Measurements from ENCODE around the gene CDK5RAP3.
A peak's percentile ranks its signal among the peaks of the same experiment; 100 is the strongest.

The CDK5RAP3 gene

DNA sequence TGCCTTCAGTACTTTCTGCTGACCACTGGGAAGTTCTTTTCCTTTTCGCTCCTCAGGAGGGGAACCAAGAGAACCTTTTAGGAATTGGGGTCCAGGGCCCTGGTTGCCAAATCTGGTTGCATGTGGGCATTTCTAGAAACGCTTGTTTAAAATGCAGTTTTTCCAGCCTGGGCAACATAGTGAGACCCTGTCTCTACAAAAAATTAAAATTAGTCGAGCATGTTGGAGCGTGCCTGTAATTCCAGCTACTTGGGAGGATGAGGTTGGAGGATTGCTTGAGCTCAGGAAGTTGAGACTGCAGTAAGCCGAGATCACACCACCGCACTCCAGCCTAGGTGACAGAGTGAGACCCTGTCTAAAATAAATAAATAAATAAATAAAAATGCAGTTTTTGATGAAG is 28.3 kb upstream of the CDK5RAP3 start:
- peak overlapping the region; percentile 79 for H2AFZ ChIP-seq
- H3K36me3 ChIP-seq (ENCODE audit: control insufficient read depth, insufficient read depth, low read length), result no peaks in the 10 kb centered on the region
- peak overlapping the region; percentile 54 for H3K27ac ChIP-seq
- peak overlapping the region; percentile 77 for H3K4me2 ChIP-seq (ENCODE audit: low read length)
- H3K4me1 ChIP-seq, result no peaks in the 10 kb centered on the region
- TF ChIP-seq, protein P1, sequence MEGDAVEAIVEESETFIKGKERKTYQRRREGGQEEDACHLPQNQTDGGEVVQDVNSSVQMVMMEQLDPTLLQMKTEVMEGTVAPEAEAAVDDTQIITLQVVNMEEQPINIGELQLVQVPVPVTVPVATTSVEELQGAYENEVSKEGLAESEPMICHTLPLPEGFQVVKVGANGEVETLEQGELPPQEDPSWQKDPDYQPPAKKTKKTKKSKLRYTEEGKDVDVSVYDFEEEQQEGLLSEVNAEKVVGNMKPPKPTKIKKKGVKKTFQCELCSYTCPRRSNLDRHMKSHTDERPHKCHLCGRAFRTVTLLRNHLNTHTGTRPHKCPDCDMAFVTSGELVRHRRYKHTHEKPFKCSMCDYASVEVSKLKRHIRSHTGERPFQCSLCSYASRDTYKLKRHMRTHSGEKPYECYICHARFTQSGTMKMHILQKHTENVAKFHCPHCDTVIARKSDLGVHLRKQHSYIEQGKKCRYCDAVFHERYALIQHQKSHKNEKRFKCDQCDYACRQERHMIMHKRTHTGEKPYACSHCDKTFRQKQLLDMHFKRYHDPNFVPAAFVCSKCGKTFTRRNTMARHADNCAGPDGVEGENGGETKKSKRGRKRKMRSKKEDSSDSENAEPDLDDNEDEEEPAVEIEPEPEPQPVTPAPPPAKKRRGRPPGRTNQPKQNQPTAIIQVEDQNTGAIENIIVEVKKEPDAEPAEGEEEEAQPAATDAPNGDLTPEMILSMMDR (IDR thresholded peaks at IDR 0.05), result no peak
- H3K79me2 ChIP-seq, result no peaks in the 10 kb centered on the region
- H3K9me3 ChIP-seq (ENCODE audit: control insufficient read depth, low read length), result no peaks in the 10 kb centered on the region
- no peaks in the 10 kb centered on the region for H3K27me3 ChIP-seq (ENCODE audit: control insufficient read depth, insufficient read depth, low read length)
- H3K4me3 ChIP-seq (ENCODE audit: low read depth, low read length), result peak overlapping the region; percentile 92
- no peak overlapping the region for H3K9ac ChIP-seq

DNA sequence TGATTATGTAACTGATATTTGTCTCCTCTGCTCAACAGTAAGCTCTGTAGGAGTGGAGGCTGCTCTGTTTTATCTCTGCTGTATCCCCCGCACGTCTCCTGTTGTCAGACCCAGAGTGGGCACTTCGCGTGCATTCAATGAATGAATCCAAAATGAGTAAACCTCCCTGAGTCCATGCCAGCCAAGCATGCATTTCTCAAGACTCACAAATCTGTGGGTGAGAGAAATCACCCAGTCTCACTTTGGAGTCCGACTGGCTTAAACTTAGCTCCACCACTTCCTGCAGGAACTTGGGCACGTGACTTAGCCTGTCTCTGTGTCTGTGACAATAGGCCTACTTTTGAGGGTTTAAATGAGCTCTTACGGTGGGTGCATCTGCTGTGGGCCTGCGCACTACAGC is 25.8 kb upstream of the CDK5RAP3 start:
- no peak overlapping the region for H3K9ac ChIP-seq
- H3K4me2 ChIP-seq (ENCODE audit: low read length), result no peak overlapping the region
- H3K4me1 ChIP-seq, result peaks cover 9% of the 10 kb centered on the region
- no peaks in the 10 kb centered on the region for H3K36me3 ChIP-seq (ENCODE audit: control insufficient read depth, insufficient read depth, low read length)
- no peaks in the 10 kb centered on the region for H3K9me3 ChIP-seq (ENCODE audit: control insufficient read depth, low read length)
- H3K79me2 ChIP-seq, result no peaks in the 10 kb centered on the region
- no peak overlapping the region for H3K27ac ChIP-seq
- H3K4me3 ChIP-seq (ENCODE audit: low read depth, low read length), result no peak overlapping the region
- TF ChIP-seq, protein P1 (IDR thresholded peaks at IDR 0.05), result no peak
- H3K27me3 ChIP-seq (ENCODE audit: control insufficient read depth, insufficient read depth, low read length), result no peaks in the 10 kb centered on the region
- no peak overlapping the region for H2AFZ ChIP-seq

DNA sequence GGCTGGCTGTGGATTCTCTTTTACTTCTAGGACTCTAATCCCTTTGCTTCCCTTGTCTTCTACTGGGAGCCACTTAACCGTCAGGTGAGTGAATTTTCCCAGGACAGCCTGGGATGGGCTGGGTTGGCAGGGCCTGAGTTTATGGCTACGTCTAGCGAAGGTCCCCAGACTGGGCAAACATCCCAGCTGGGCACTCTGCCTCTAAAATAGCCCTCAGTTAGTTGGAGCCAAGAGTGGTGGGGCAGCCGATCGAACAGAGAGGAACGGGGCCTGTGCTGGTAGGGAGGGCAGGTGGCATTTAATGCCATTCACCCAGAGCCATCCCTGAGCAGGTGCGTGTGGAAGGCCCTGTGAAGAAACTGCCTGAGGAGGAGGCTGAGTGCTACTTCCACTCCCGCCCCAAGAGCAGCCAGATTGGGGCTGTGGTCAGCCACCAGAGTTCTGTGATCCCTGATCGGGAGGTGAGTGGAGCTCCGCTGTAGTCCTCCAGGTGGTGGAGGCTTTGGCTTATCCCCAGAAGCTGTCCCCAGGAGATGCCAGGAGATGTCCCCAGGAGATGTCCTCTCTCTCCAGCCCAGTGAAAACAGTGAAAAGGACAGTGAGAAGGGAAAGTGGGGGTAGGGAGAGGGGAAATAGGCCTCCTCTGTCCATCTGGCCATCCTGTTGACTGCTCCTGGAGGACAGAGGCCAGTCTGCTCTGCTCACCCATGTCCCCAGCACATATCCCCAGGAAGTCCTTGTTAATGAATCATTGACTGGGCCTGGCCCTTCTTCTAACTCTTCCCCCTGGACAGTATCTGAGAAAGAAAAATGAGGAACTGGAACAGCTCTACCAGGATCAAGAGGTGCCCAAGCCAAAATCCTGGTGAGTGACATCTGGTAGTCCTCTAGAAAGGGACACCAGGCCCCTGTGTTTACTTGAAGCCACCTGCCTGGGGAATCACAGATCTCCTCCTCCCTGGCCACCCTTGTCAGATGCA is 25.1 kb upstream of the CDK5RAP3 start:
- Histone ChIP-seq H2AFZ (no peak overlapping the region), H3K79me2 (no peaks in the 10 kb centered on the region), H3K36me3 (ENCODE audit: control insufficient read depth, insufficient read depth, low read length) (no peaks in the 10 kb centered on the region), H3K4me1 (peaks cover 9% of the 10 kb centered on the region), H3K4me3 (ENCODE audit: low read depth, low read length) (no peak overlapping the region), H3K4me2 (ENCODE audit: low read length) (no peak overlapping the region), H3K27me3 (ENCODE audit: control insufficient read depth, insufficient read depth, low read length) (no peaks in the 10 kb centered on the region), H3K27ac (no peak overlapping the region), H3K9ac (no peak overlapping the region), H3K9me3 (ENCODE audit: control insufficient read depth, low read length) (no peaks in the 10 kb centered on the region)
- TF ChIP-seq, protein P1 (IDR thresholded peaks at IDR 0.05), result no peak

DNA sequence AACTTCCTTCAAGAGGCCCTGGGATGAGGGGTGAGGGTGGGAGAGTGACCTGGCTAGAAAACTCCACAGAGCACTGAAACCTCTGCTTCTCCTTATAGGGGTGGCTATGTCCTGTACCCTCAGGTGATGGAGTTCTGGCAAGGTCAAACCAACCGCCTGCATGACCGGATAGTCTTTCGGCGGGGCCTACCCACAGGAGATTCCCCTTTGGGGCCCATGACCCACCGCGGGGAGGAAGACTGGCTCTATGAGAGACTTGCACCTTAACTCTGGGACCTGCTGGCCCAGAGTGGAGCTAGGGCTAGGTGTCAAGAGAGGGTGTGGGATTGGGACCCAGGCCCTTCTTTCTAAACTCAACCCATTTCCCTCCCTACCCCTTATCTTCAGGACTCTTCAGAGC is 24.4 kb upstream of the CDK5RAP3 start:
- H3K9ac ChIP-seq, result no peak overlapping the region
- peak overlapping the region; percentile 5 for H2AFZ ChIP-seq
- H3K27me3 ChIP-seq (ENCODE audit: control insufficient read depth, insufficient read depth, low read length), result no peaks in the 10 kb centered on the region
- H3K4me1 ChIP-seq, result peaks cover 9% of the 10 kb centered on the region
- H3K4me3 ChIP-seq (ENCODE audit: low read depth, low read length), result no peak overlapping the region
- no peaks in the 10 kb centered on the region for H3K9me3 ChIP-seq (ENCODE audit: control insufficient read depth, low read length)
- peak overlapping the region; percentile 9 for H3K4me2 ChIP-seq (ENCODE audit: low read length)
- H3K36me3 ChIP-seq (ENCODE audit: control insufficient read depth, insufficient read depth, low read length), result no peaks in the 10 kb centered on the region
- no peaks in the 10 kb centered on the region for H3K79me2 ChIP-seq
- TF ChIP-seq, protein P1 (IDR thresholded peaks at IDR 0.05), result no peak
- H3K27ac ChIP-seq, result peak overlapping the region; percentile 45
